ENCODE results near the gene DYNLT1. TPM values are rescaled to one million over a fixed set of nuclear protein-coding genes. Genes with fewer than 3 reads are reported as not detected.

DYNLT1 gene
- total and polyA plus RNA-seq, 9 of the 15 experiments (the other 6 are each of a cell fraction or from before 2014, with no cell fraction given): 42.2 to 583 (median 127) TPM

- peaks cover 4% of the 10 kb centered on the region; the same call in 1 of the 3 replicates for H3K79me2 ChIP-seq (ENCODE audit: control insufficient read depth, insufficient read depth, low read length)
- H4K20me1 ChIP-seq (replicated peaks; ENCODE audit: control insufficient read depth, insufficient read depth, low read length): no peaks in the 10 kb centered on the region
- no peak overlapping the region for H2AFZ ChIP-seq (ENCODE audit: low read depth, low read length)
- no peaks in the 10 kb centered on the region for H3K9me3 ChIP-seq (replicated peaks; ENCODE audit: control insufficient read depth, insufficient read depth, low read depth, low read length)
- no peaks in the 10 kb centered on the region for H3K27me3 ChIP-seq (ENCODE audit: control insufficient read depth in 2 of 2, insufficient read depth in 2 of 2, low read length in 2 of 2)
- CTCF ChIA-PET (ENCODE audit: low intra/inter-chr PET ratio): interaction anchor here (0.8 to 1.2 kb wide), 2 partner anchors 386 to 393 kb away, joined by 3 read pairs; no protein-coding TSS in a partner anchor
- in situ Hi-C loops (cut with MboI) (no loop called here), intact Hi-C loops (cut with micrococcal nuclease) (no loop called here)
- H3K36me3 ChIP-seq (ENCODE audit: control insufficient read depth, insufficient read depth, low read length): peaks cover 96% of the 10 kb centered on the region
- H3K4me2 ChIP-seq (ENCODE audit: insufficient read depth, low read length): no peak overlapping the region
- no peak overlapping the region for H3K9ac ChIP-seq (ENCODE audit: insufficient read depth in 1 of 2, low read depth in 2 of 2, low read length in 2 of 2)
- H3K9me1 ChIP-seq (ENCODE audit: control insufficient read depth, insufficient read depth, low read length): no peaks in the 10 kb centered on the region
- H3K4me1 ChIP-seq (replicated peaks in 1 of 2; ENCODE audit: control insufficient read depth in 2 of 2, insufficient read depth in 2 of 2, low read length in 2 of 2): peaks cover 0 to 4% of the 10 kb centered on the region in 2 experiments; a peak in 1 of 5 replicates
- DNase-seq (ENCODE audit: extremely low read depth in 1 of 4, low spot score in 3 of 4) (no peak), FAIRE-seq (no peak), ATAC-seq (no peak)
- H3K27ac ChIP-seq (ENCODE audit: extremely low read depth, low read depth, low read length): no peak overlapping the region
- POLR2A ChIA-PET: no interaction called here
- no peak overlapping the region for H3K4me3 ChIP-seq
- 96% methylated on average over 7 of the region's 7 CpGs for WGBS (ENCODE audit: insufficient coverage, low coverage, missing lambda C conversion rate)
- no TSS peak for BruUV-seq (replicated peaks)
- TF ChIP-seq HOXB6 (CRISPR knock-in tag; IDR thresholded peaks at IDR 0.05; ENCODE audit: borderline replicate concordance) (no peak), PHB2 (IDR thresholded peaks at IDR 0.05; ENCODE audit: low read depth) (no peak), LEF1 (IDR thresholded peaks at IDR 0.05) (no peak), MXD1 (CRISPR knock-in tag; IDR thresholded peaks at IDR 0.05; ENCODE audit: borderline replicate concordance, poor library complexity, severe bottlenecking) (no peak), CGGBP1 (CRISPR knock-in tag; IDR thresholded peaks at IDR 0.05) (no peak), CCNT2 (IDR thresholded peaks at IDR 0.05; ENCODE audit: borderline replicate concordance, extremely low read depth, insufficient read length, low read depth, low read length) (no peak), RAD21 (CRISPR knock-in tag; conservative IDR thresholded peaks at IDR 0.05 in 1 of 2, IDR thresholded peaks at IDR 0.05 in 1 of 2) (no peak), ZNF584 (CRISPR knock-in tag; IDR thresholded peaks at IDR 0.05; ENCODE audit: low read depth) (no peak), YBX1 (IDR thresholded peaks at IDR 0.05) (no peak), NCOA4 (IDR thresholded peaks at IDR 0.05; ENCODE audit: partially characterized antibody) (no peak), RBM22 (IDR thresholded peaks at IDR 0.05; ENCODE audit: low read depth, low read length, poor library complexity, severe bottlenecking) (no peak), MTA3 (IDR thresholded peaks at IDR 0.05; ENCODE audit: borderline replicate concordance) (no peak), SAFB2 (IDR thresholded peaks at IDR 0.05; ENCODE audit: borderline replicate concordance, low read depth, low read length, severe bottlenecking) (no peak)
- TF ChIP-seq, protein P1, sequence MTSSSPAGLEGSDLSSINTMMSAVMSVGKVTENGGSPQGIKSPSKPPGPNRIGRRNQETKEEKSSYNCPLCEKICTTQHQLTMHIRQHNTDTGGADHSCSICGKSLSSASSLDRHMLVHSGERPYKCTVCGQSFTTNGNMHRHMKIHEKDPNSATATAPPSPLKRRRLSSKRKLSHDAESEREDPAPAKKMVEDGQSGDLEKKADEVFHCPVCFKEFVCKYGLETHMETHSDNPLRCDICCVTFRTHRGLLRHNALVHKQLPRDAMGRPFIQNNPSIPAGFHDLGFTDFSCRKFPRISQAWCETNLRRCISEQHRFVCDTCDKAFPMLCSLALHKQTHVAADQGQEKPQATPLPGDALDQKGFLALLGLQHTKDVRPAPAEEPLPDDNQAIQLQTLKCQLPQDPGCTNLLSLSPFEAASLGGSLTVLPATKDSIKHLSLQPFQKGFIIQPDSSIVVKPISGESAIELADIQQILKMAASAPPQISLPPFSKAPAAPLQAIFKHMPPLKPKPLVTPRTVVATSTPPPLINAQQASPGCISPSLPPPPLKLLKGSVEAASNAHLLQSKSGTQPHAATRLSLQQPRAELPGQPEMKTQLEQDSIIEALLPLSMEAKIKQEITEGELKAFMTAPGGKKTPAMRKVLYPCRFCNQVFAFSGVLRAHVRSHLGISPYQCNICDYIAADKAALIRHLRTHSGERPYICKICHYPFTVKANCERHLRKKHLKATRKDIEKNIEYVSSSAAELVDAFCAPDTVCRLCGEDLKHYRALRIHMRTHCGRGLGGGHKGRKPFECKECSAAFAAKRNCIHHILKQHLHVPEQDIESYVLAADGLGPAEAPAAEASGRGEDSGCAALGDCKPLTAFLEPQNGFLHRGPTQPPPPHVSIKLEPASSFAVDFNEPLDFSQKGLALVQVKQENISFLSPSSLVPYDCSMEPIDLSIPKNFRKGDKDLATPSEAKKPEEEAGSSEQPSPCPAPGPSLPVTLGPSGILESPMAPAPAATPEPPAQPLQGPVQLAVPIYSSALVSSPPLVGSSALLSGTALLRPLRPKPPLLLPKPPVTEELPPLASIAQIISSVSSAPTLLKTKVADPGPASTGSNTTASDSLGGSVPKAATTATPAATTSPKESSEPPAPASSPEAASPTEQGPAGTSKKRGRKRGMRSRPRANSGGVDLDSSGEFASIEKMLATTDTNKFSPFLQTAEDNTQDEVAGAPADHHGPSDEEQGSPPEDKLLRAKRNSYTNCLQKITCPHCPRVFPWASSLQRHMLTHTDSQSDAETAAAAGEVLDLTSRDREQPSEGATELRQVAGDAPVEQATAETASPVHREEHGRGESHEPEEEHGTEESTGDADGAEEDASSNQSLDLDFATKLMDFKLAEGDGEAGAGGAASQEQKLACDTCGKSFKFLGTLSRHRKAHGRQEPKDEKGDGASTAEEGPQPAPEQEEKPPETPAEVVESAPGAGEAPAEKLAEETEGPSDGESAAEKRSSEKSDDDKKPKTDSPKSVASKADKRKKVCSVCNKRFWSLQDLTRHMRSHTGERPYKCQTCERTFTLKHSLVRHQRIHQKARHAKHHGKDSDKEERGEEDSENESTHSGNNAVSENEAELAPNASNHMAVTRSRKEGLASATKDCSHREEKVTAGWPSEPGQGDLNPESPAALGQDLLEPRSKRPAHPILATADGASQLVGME (CRISPR knock-in tag; IDR thresholded peaks at IDR 0.05): no peak
- TF ChIP-seq, protein P2, sequence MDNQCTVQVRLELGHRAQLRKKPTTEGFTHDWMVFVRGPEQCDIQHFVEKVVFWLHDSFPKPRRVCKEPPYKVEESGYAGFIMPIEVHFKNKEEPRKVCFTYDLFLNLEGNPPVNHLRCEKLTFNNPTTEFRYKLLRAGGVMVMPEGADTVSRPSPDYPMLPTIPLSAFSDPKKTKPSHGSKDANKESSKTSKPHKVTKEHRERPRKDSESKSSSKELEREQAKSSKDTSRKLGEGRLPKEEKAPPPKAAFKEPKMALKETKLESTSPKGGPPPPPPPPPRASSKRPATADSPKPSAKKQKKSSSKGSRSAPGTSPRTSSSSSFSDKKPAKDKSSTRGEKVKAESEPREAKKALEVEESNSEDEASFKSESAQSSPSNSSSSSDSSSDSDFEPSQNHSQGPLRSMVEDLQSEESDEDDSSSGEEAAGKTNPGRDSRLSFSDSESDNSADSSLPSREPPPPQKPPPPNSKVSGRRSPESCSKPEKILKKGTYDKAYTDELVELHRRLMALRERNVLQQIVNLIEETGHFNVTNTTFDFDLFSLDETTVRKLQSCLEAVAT (IDR thresholded peaks at IDR 0.05): no peak
Measured at GRCh38 chr6:158606935-158607334, 37.6 kb downstream of the DYNLT1 start.
